ENCODE data around the gene NDFIP1. TPM values are rescaled to one million over a fixed set of nuclear protein-coding genes. Genes with fewer than 3 reads are reported as not detected.

The NDFIP1 gene
- total RNA-seq, 1 donor, result 115 TPM

- no peaks in the 10 kb centered on the region for H3K9me3 ChIP-seq (ENCODE audit: low read depth, low read length)
- H3K36me3 ChIP-seq (ENCODE audit: insufficient read depth, low read length), result no peaks in the 10 kb centered on the region
- H3K27ac ChIP-seq (ENCODE audit: low read depth, low read length), result no peak overlapping the region
- no peaks in the 10 kb centered on the region for H4K20me1 ChIP-seq (ENCODE audit: insufficient read depth, low read length)
- H2AFZ ChIP-seq (ENCODE audit: low read length), result no peak overlapping the region
- H3K4me1 ChIP-seq (ENCODE audit: insufficient read depth, low read length), result no peaks in the 10 kb centered on the region
- H3K4me3 ChIP-seq (ENCODE audit: insufficient read depth, low read length), result no peak overlapping the region
- DNase-seq (ENCODE audit: insufficient read length, low spot score, missing footprints), result no peak
- no peak overlapping the region for H3K4me2 ChIP-seq (ENCODE audit: insufficient read depth, low read length)
- no peaks in the 10 kb centered on the region for H3K79me2 ChIP-seq (ENCODE audit: insufficient read depth, low read length)
- no peaks in the 10 kb centered on the region for H3K27me3 ChIP-seq (ENCODE audit: insufficient read depth, low read length)
- no peak for TF ChIP-seq CTCF (IDR thresholded peaks at IDR 0.05; ENCODE audit: extremely low read depth, low read depth, low read length)
These were observed 50.8 kb downstream of the NDFIP1 start for GRCh38 chr5:142159354-142159753.

GRCh38 chr5:142164315-142164714 is 55.7 kb downstream of the NDFIP1 start:
- no peaks in the 10 kb centered on the region for H4K20me1 ChIP-seq (ENCODE audit: insufficient read depth, low read length)
- no peak overlapping the region for H3K4me2 ChIP-seq (ENCODE audit: insufficient read depth, low read length)
- H3K36me3 ChIP-seq (ENCODE audit: insufficient read depth, low read length), result no peaks in the 10 kb centered on the region
- no peak overlapping the region for H2AFZ ChIP-seq (ENCODE audit: low read length)
- no peaks in the 10 kb centered on the region for H3K9me3 ChIP-seq (ENCODE audit: low read depth, low read length)
- no peaks in the 10 kb centered on the region for H3K27me3 ChIP-seq (ENCODE audit: insufficient read depth, low read length)
- H3K4me3 ChIP-seq (ENCODE audit: insufficient read depth, low read length), result no peak overlapping the region
- no peak for TF ChIP-seq CTCF (IDR thresholded peaks at IDR 0.05; ENCODE audit: extremely low read depth, low read depth, low read length)
- H3K4me1 ChIP-seq (ENCODE audit: insufficient read depth, low read length), result no peaks in the 10 kb centered on the region
- no peaks in the 10 kb centered on the region for H3K79me2 ChIP-seq (ENCODE audit: insufficient read depth, low read length)
- H3K27ac ChIP-seq (ENCODE audit: low read depth, low read length), result no peak overlapping the region
- no peak for DNase-seq (ENCODE audit: insufficient read length, low spot score, missing footprints)

- no peaks in the 10 kb centered on the region for H3K9me3 ChIP-seq (ENCODE audit: low read depth, low read length)
- no peaks in the 10 kb centered on the region for H3K36me3 ChIP-seq (ENCODE audit: insufficient read depth, low read length)
- H2AFZ ChIP-seq (ENCODE audit: low read length), result no peak overlapping the region
- H3K4me1 ChIP-seq (ENCODE audit: insufficient read depth, low read length), result no peaks in the 10 kb centered on the region
- no peak for DNase-seq (ENCODE audit: insufficient read length, low spot score, missing footprints)
- H3K4me2 ChIP-seq (ENCODE audit: insufficient read depth, low read length), result no peak overlapping the region
- no peak overlapping the region for H3K27ac ChIP-seq (ENCODE audit: low read depth, low read length)
- H3K79me2 ChIP-seq (ENCODE audit: insufficient read depth, low read length), result no peaks in the 10 kb centered on the region
- H3K4me3 ChIP-seq (ENCODE audit: insufficient read depth, low read length), result no peak overlapping the region
- no peak for TF ChIP-seq CTCF (IDR thresholded peaks at IDR 0.05; ENCODE audit: extremely low read depth, low read depth, low read length)
- H3K27me3 ChIP-seq (ENCODE audit: insufficient read depth, low read length), result no peaks in the 10 kb centered on the region
- no peaks in the 10 kb centered on the region for H4K20me1 ChIP-seq (ENCODE audit: insufficient read depth, low read length)
These were observed 58.2 kb downstream of the NDFIP1 start for GRCh38 chr5:142166754-142167153.

GRCh38 chr5:142167458-142167857 is 58.9 kb downstream of the NDFIP1 start:
- Histone ChIP-seq H3K4me1 (ENCODE audit: insufficient read depth, low read length) (no peaks in the 10 kb centered on the region), H3K9me3 (ENCODE audit: low read depth, low read length) (no peaks in the 10 kb centered on the region), H3K4me2 (ENCODE audit: insufficient read depth, low read length) (no peak overlapping the region), H3K79me2 (ENCODE audit: insufficient read depth, low read length) (no peaks in the 10 kb centered on the region), H3K27me3 (ENCODE audit: insufficient read depth, low read length) (no peaks in the 10 kb centered on the region), H3K36me3 (ENCODE audit: insufficient read depth, low read length) (no peaks in the 10 kb centered on the region), H3K4me3 (ENCODE audit: insufficient read depth, low read length) (no peak overlapping the region), H3K27ac (ENCODE audit: low read depth, low read length) (no peak overlapping the region), H4K20me1 (ENCODE audit: insufficient read depth, low read length) (no peaks in the 10 kb centered on the region), H2AFZ (ENCODE audit: low read length) (no peak overlapping the region)
- peak; percentile 12 for TF ChIP-seq CTCF (IDR thresholded peaks at IDR 0.05; ENCODE audit: extremely low read depth, low read depth, low read length)
- no peak for DNase-seq (ENCODE audit: insufficient read length, low spot score, missing footprints)
